Neural cell (in vitro differentiated cells): ENCODE results near the gene GABBR2. TPM values are rescaled to one million over a fixed set of nuclear protein-coding genes. Genes with fewer than 3 reads are reported as not detected.

Source experiments
- H2AFZ ChIP-seq: fragments of 200-600, 300-800 bp; sonication (generic), shearing (Covaris generic); 2 replicates; pipeline ENCODE4 v1.6.0; 2014; ENCODE audit warnings: low read depth, mild to moderate bottlenecking, antibody characterized with exemption, low read length, moderate library complexity
- H3F3A ChIP-seq: fragments of 200-600 bp; shearing (Covaris generic); 2 replicates; pipeline ENCODE4 v1.6.1; 2016; ENCODE audit warnings: mild to moderate bottlenecking, moderate library complexity, mixed read lengths, antibody characterized with exemption, low read length; ENCODE audit not compliant: insufficient read depth, poor library complexity, severe bottlenecking
- H3K27ac ChIP-seq: fragments of 200-600, 300-800 bp; sonication (generic), shearing (Covaris generic); 2 replicates; pipeline ENCODE4 v1.5.1; 2014; ENCODE audit warnings: mild to moderate bottlenecking, low read length, moderate library complexity
- H3K27me3 ChIP-seq: fragments of 300-800, 200-600 bp; sonication (generic), shearing (Covaris generic); 2 replicates; pipeline ENCODE4 v1.6.0; 2014; ENCODE audit warnings: mild to moderate bottlenecking, low read depth, low read length, moderate library complexity; ENCODE audit not compliant: insufficient read depth
- H3K36me3 ChIP-seq: fragments of 300-800, 200-600 bp; sonication (generic), shearing (Covaris generic); 2 replicates; pipeline ENCODE4 v1.5.1; 2014; ENCODE audit warnings: mild to moderate bottlenecking, antibody characterized with exemption, low read length, moderate library complexity; ENCODE audit not compliant: insufficient read depth
- H3K4me2 ChIP-seq: fragments of 300-800, 200-600 bp; sonication (generic), shearing (Covaris generic); 2 replicates; pipeline ENCODE4 v1.6.0; 2014; ENCODE audit warnings: mild to moderate bottlenecking, low read length
- H3K4me3 ChIP-seq: fragments of 300-800, 200-600 bp; sonication (generic), shearing (Covaris generic); 2 replicates; pipeline ENCODE4 v1.5.1; 2014; ENCODE audit warnings: mild to moderate bottlenecking, low read length, moderate library complexity
- H3K79me2 ChIP-seq: fragments of 200-600 bp; shearing (Covaris generic); replicated peaks from 2 replicates; pipeline ENCODE4 v1.6.0; 2014; ENCODE audit warnings: mild to moderate bottlenecking, low read length, moderate library complexity; ENCODE audit not compliant: insufficient read depth
- H3K9ac ChIP-seq: fragments of 300-800, 200-600 bp; sonication (generic), shearing (Covaris generic); 2 replicates; pipeline ENCODE4 v1.6.1; 2016; ENCODE audit warnings: mild to moderate bottlenecking, low read length, mixed read lengths
- H3K9me2 ChIP-seq: fragments of 200-600 bp; shearing (Covaris generic); 2 replicates; pipeline ENCODE4 v1.6.1; 2016; ENCODE audit warnings: mild to moderate bottlenecking, low read length, mixed read lengths; ENCODE audit not compliant: insufficient read depth
- H3K9me3 ChIP-seq: fragments of 200-600, 300-800 bp; sonication (generic), shearing (Covaris generic); 2 replicates; pipeline ENCODE4 v1.6.1; 2016; ENCODE audit warnings: mild to moderate bottlenecking, mixed run types, low read length, moderate library complexity, mixed read lengths
- H4K20me1 ChIP-seq: fragments of 200-600 bp; shearing (Covaris generic); 2 replicates; pipeline ENCODE4 v1.6.1; 2016; ENCODE audit warnings: mild to moderate bottlenecking, mixed run types; ENCODE audit not compliant: insufficient read depth
- CTCF ChIP-seq: fragments of 450-650 bp; IDR thresholded peaks from 2 replicates; pipeline ENCODE4 v1.5.1; 2014; ENCODE audit warnings: antibody characterized with exemption, mild to moderate bottlenecking, moderate library complexity; ENCODE audit not compliant: poor library complexity, severe bottlenecking
- EP300 ChIP-seq: fragments of 450-650 bp; conservative IDR thresholded peaks from 2 replicates; pipeline ENCODE4 v1.6.1; 2014; ENCODE audit warnings: antibody characterized with exemption, mild to moderate bottlenecking, moderate library complexity; ENCODE audit not compliant: poor library complexity, severe bottlenecking
- EZH2 ChIP-seq: fragments of 200-600, 300-800 bp; shearing (Covaris generic), sonication (generic); IDR thresholded peaks from 2 replicates; pipeline ENCODE4 v1.6.1; 2014; ENCODE audit warnings: antibody characterized with exemption, low read length, borderline replicate concordance, mild to moderate bottlenecking; ENCODE audit not compliant: insufficient read depth, poor library complexity, severe bottlenecking
- MXI1 ChIP-seq: fragments of 450-650 bp; conservative IDR thresholded peaks from 2 replicates; pipeline ENCODE4 v1.6.1; 2014; ENCODE audit warnings: antibody characterized with exemption, mild to moderate bottlenecking; ENCODE audit not compliant: poor library complexity, severe bottlenecking
- POLR2AphosphoS5 ChIP-seq: IDR thresholded peaks from 2 replicates; pipeline ENCODE4 v1.6.1; 2012
- RAD21 ChIP-seq: fragments of 450-650 bp; conservative IDR thresholded peaks from 2 replicates; pipeline ENCODE4 v1.6.1; 2014; ENCODE audit warnings: antibody characterized with exemption, mild to moderate bottlenecking, moderate library complexity
- REST ChIP-seq: IDR thresholded peaks from 2 replicates; pipeline ENCODE4 v1.6.1; 2012; ENCODE audit warnings: borderline replicate concordance
- SMC3 ChIP-seq: fragments of 450-650 bp; conservative IDR thresholded peaks from 2 replicates; pipeline ENCODE4 v1.6.1; 2014; ENCODE audit warnings: antibody characterized with exemption, mild to moderate bottlenecking, moderate library complexity; ENCODE audit not compliant: poor library complexity
- TAF1 ChIP-seq: IDR thresholded peaks from 2 replicates; pipeline ENCODE4 v1.6.1; 2012; ENCODE audit warnings: low read depth
- polyA plus RNA-seq: library from polyadenylated mRNA; depleted of rRNA; stranded (reverse); fragments of >200 nt; gene quantifications from 2 replicates; pipeline ENCODE4 v1.2.3, GENCODE V29; 2014

GABBR2 gene
- polyA plus RNA-seq, 1 donor from 2014 or later = 7.1 TPM

- no peak overlapping the region for H2AFZ ChIP-seq
- no peaks in the 10 kb centered on the region for H3K79me2 ChIP-seq
- no peak overlapping the region for H3K9ac ChIP-seq
- no peaks in the 10 kb centered on the region for H3K27me3 ChIP-seq
- H3K4me2 ChIP-seq = no peak overlapping the region
- H3K4me3 ChIP-seq = no peak overlapping the region
- H3F3A ChIP-seq = no peaks in the 10 kb centered on the region
- TF ChIP-seq POLR2AphosphoS5 = no peak
- no peak for TF ChIP-seq RAD21
- no peak for TF ChIP-seq EZH2
- no peak for TF ChIP-seq MXI1
- no peak for TF ChIP-seq REST
- TF ChIP-seq SMC3 = no peak
- TF ChIP-seq TAF1 = no peak
- no peak for TF ChIP-seq EP300
- no peak for TF ChIP-seq CTCF
- H3K27ac ChIP-seq = no peak overlapping the region
- no peaks in the 10 kb centered on the region for H3K9me3 ChIP-seq
- H3K9me2 ChIP-seq = no peaks in the 10 kb centered on the region
- no peaks in the 10 kb centered on the region for H4K20me1 ChIP-seq
- no peaks in the 10 kb centered on the region for H3K36me3 ChIP-seq
These were observed 340.8 kb downstream of the GABBR2 start for GRCh38 chr9:98367923-98368322.

DNA sequence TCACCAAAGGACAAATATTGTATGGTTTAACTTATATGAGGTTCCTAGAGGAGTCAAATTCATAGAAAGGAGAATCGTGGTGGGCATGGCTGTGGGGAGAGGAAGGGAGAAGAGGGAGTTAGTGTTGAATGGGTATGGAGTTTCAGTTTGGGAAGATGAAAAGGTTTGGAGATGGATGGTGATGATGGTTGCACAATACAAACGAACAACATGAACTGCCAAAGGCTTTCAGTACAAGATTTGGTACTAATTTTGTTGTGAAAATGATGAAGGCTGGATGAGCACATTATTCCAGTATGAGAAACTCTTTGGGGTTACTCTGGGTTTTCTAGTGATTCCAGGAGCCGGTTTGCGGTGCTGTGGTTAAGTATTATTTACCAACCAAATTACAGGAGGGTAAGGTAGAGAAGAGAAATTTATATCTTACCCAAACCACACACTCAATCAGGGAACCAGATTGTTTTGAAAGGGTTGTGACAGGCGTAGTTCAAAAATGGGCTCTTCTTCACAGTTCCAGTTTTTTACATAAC lies 341.3 kb downstream of the GABBR2 start:
- Histone ChIP-seq H3K79me2 (no peaks in the 10 kb centered on the region), H3K36me3 (no peaks in the 10 kb centered on the region), H3K9ac (no peak overlapping the region), H3K9me3 (no peaks in the 10 kb centered on the region), H3K9me2 (no peaks in the 10 kb centered on the region), H3F3A (no peaks in the 10 kb centered on the region), H3K27ac (no peak overlapping the region), H4K20me1 (no peaks in the 10 kb centered on the region), H3K4me2 (no peak overlapping the region), H2AFZ (no peak overlapping the region), H3K27me3 (no peaks in the 10 kb centered on the region), H3K4me3 (no peak overlapping the region)
- no peak for TF ChIP-seq EP300
- no peak for TF ChIP-seq RAD21
- no peak for TF ChIP-seq REST
- TF ChIP-seq EZH2 = no peak
- no peak for TF ChIP-seq SMC3
- TF ChIP-seq TAF1 = no peak
- TF ChIP-seq CTCF = no peak
- no peak for TF ChIP-seq MXI1
- no peak for TF ChIP-seq POLR2AphosphoS5
